Coronary artery (tissue), 2 donors: ENCODE results near the gene WIPF2.

Experiments
- DNase-seq: peaks from one replicate; pipeline ENCODE4 v3.0.0-alpha.2; 2017; ENCODE audit warnings: low spot score
- H3K27ac ChIP-seq, 2 donors: fragments of 200-600 bp; sonication (generic); one replicate each; pipeline ENCODE4 v1.5.1; 2016 to 2019
- H3K4me3 ChIP-seq: fragments of 200-600 bp; sonication (generic); 2 replicates; pipeline ENCODE4 v1.5.1; 2016; ENCODE audit warnings: mild to moderate bottlenecking, moderate library complexity
- CTCF ChIP-seq: fragments of 200-600 bp; sonication (generic); IDR thresholded peaks from one replicate; pipeline ENCODE4 v1.5.1; 2019; ENCODE audit warnings: antibody characterized with exemption

WIPF2 gene

DNA sequence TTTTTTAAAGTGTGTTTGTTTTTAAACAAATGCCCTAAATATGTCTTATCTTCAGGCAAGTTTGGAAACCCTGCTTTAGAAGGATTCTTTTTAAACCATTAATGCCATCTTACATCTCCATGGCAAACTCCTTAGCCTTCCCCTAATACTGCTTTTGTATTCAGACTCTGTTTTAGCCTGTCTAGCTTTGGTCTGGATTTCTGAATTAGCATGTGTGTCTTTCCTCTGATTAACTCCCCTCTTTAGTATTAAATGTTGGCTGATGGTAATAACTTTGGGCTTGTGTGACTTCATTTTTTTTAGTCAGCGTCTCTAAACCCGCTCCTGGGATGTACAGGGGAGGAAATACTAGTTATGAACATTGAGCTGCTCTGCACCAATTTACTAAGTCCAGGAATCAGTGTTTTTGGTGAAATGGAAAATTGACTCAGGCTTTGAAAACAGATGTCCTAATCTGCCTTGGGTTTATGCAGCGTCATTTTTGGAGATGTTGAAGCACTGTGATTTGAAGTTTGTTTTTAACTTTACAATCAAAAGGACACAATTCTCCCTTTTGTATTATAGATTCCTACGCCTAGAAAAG lies 22.2 kb downstream of the WIPF2 start:
- H3K4me3 ChIP-seq, result no peak overlapping the region
- H3K27ac ChIP-seq, result no peak overlapping the region
- no peak for DNase-seq
- TF ChIP-seq CTCF, result no peak

DNA sequence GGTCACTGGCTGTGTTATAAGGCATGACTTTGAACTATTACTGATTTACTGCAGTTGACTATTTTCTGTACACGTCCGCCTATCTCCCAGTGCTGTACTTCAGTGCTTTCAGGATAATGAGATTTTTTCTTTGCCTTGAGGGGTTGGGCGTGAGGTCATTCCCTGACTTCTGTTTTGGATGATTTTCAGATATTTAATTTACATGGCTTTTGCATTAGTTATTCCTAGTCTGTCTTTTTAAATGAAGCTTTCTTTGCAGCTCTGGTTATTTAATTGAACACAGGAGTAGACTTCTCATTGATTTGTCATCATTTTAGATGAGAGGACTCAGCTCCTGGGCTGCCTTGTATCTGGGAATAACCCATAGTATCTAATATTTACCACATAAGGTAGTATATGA lies 23.7 kb downstream of the WIPF2 start:
- no peak for DNase-seq
- TF ChIP-seq CTCF, result no peak
- H3K4me3 ChIP-seq, result no peak overlapping the region
- H3K27ac ChIP-seq, result no peak overlapping the region

GRCh38 chr17:40243761-40244160 lies 24.7 kb downstream of the WIPF2 start:
- no peak for DNase-seq
- no peak for TF ChIP-seq CTCF
- no peak overlapping the region for H3K27ac ChIP-seq

GRCh38 chr17:40244255-40244654 lies 25.2 kb downstream of the WIPF2 start:
- Histone ChIP-seq H3K27ac (no peak overlapping the region), H3K4me3 (no peak overlapping the region)
- no peak for DNase-seq
- TF ChIP-seq CTCF, result no peak

More at GRCh38 chr17:40243761-40244160, 24.7 kb downstream of the WIPF2 start:
- no peak overlapping the region for H3K4me3 ChIP-seq

- no peak overlapping the region for H3K4me3 ChIP-seq
- no peak for TF ChIP-seq CTCF
- no peak for DNase-seq
- H3K27ac ChIP-seq, result no peak overlapping the region
Observed at GRCh38 chr17:40247926-40248495, 28.9 kb downstream of the WIPF2 start.

GRCh38 chr17:40248507-40248906 lies 29.4 kb downstream of the WIPF2 start:
- TF ChIP-seq CTCF, result no peak
- H3K27ac ChIP-seq, result no peak overlapping the region
- no peak for DNase-seq
- no peak overlapping the region for H3K4me3 ChIP-seq

DNA sequence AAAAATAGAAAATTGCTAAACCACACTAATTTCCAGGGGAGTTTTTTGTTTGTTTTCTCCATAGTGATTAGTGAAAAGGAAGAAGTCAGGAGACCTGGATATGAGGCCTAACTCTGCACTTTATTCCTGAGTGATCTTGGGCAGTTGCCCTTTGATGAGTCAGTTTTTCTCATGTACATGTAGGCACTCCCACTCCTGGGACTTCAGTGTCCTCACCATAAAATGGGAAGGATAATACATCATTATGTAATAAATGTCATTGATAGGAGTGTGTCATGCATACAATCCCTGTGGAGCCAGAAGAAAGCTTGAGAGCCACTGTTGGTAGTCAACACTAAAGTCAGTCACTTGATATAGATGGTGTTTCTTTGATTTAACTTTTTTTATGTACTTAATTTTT lies 32.5 kb downstream of the WIPF2 start:
- Histone ChIP-seq H3K27ac (no peak overlapping the region), H3K4me3 (no peak overlapping the region)
- no peak for DNase-seq
- no peak for TF ChIP-seq CTCF
